ENCODE results near the gene ARHGAP31.
A peak's percentile ranks its signal among the peaks of the same experiment; 100 is the strongest.

ARHGAP31 gene

GRCh38 chr3:119436977-119437376 is 142.8 kb downstream of the ARHGAP31 start:
- DNase-seq (ENCODE audit: low read depth): no peak

DNA sequence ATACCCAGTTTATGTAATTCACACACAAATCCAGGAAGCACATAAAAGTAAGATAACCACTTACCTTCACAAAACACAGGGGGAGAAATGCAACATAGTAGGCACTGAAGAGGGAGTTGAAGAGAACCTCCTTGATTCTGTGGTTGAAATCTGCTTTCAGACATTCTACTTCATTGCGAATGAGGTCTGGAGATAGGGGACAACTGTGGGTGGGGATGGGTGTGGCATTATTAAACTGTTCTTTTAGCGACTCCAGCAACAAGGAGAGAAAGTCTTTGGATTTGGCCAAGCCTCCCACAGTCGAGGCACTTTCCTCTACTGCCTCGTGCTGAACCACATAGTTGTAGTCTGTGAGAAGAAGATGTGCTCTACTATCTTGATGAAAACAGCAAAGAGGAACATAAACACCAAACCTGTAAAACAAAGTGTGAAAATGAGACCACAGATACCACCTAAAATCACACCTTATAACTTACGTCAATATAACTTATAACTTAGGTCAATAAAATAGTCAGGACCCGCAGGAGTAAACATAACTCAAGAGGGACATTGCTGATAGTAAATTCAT is 143.6 kb downstream of the ARHGAP31 start:
- no peak for DNase-seq (ENCODE audit: low read depth)

DNA sequence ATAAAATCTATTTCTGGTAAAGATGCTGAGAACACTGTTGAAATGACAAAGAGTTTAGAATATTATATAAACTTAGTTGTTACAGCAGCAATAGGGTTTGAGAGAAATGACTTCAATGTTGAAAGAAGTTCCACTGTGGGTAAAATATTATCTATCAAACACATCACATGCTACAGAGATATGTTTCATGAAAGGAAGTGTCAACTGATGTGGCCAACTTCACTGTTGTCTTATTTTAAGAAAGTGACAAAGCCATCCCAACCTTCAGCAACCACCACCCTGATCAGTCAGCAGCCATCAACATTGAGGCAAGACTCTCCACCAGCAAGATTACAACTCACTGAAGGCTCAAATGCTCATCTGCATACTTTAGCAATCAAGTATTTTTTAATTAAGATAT is 149.0 kb downstream of the ARHGAP31 start:
- no peak for DNase-seq (ENCODE audit: low read depth)

GRCh38 chr3:119444590-119444989 is 150.4 kb downstream of the ARHGAP31 start:
- no peak for DNase-seq (ENCODE audit: low read depth)

DNA sequence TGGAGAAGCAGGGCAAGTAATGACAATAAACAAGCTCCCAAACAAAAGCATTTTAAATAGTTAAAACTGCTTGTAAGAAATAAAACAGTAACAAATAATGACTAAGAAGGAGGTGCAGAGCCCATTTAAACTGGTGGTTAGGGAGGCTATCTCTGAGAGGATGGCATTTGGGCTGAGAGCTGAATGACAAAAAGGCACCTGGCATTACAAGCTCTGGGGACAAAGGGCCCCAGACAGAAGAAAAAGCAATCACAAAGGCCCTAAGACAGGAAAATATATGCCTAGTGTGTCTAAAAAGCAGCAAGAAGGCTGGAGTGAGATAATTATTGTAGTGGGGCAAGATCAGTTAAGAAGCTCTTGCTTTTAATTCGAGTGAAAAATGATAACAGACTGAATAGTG is 159.6 kb downstream of the ARHGAP31 start:
- DNase-seq (ENCODE audit: low read depth): no peak

- no peak for DNase-seq (ENCODE audit: low read depth)
Measured at GRCh38 chr3:119456469-119456868, 162.3 kb downstream of the ARHGAP31 start.

- no peak for DNase-seq (ENCODE audit: low read depth)
Measured at GRCh38 chr3:119457246-119457645, 163.1 kb downstream of the ARHGAP31 start.

DNA sequence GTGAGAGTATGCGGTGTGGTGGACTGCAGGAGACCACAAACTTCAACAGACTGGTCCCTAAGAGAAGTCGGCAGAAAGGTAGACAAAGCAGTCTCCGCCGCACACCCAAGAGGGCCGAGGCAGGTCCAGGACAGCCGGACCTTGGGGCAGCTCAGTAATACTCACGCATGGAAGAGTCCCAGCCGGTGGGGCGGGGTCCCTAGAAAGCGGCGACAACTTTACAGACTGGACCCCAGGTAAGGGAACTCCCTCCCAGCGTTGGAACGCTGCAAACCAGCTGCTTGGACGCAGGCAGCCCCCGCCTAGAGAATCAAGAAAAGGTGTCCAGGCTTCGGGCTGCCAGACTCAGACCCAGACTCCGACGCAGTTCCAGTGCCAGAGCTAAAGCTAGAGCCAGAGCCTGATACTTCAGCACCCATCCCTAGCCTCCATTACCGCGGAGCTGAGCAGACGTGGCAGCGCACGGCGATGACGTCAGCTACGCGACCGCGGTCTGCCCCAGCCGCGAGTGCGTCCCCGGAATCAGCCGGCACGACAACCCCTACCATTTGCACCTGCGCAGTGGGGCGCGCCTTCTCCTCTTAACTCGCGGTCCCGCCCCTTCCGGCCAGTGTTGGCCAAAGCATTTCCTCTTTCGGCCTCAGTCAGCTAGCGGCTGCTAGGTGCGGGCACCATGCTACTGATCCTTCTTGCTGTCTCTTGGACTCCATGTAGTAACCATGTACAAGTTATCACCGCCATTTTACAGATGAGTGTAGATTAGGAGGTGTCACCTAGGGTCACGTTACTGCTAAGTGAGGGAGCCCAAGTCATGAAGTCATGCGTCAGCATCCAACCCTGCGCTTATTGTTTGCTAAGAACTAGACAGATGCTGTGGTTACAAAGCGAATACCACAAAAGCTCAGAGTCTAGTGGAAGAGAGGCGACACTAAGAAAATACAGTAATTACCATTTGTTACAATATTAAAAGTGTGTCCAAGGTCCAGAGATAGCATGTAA is 169.3 kb downstream of the ARHGAP31 start, which contains the start of gene TMEM39A:
TMEM39A (minus strand) TSS at position 445 of the 999 bp plus-strand sequence. CDS start 1,541 bp downstream, outside the sequence.
- DNase-seq (ENCODE audit: low read depth): peak; percentile 98

DNA sequence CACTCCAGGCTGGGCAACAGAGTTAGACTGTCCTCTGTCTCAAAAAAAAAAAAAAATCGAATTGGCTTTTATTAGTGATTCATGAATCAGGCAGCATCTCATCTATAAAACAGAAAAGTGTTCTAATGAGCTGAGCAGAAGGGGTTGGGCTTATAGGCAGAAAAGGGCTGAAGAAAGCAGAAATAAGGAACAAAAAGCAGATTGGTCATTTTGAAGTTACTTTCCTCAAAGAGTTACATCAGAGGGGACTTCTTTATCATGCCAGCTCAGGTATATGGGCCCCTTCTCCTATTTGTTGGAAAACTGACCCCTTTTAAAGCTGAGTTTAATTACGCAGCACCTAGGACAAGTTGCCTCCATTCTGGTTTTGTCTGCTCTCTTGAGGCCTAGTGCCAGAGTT is 173.9 kb downstream of the ARHGAP31 start:
- no peak for DNase-seq (ENCODE audit: low read depth)

DNA sequence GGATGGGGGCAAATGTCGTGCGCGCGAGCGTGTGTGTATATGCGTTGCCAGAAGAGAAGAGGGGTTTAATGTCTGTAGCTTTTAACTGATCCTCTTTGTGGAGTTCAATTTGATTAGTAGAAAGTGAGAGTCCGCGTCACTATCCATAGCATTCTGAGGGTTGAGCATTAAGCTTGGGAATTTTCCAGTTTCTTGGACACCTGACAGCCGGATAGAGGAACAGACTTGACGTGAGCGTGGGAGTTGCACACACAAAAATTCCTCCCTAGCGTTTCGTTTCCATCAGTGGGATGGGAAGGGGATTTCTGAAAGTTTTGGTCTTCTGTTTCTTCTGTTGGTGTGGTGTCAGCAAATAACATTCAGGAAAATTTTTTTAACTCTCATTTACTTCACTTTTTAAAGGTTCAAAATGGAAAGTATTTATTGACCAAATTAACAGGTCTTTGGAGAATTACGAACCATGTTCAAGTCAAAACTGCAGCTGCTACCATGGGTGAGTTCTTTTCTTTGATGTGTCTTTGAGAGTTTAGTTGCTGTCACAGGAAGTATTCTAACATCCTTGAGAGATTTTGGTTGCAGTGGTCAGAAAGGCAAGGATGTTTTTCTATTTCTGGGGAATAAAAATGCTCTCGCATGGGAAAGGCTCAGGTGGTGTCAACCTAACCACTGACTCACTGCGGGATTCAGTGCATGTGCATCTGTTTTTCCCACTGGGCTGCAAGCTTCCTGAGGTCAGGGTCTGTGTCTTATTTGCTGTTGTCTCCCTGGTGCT is 175.4 kb downstream of the ARHGAP31 start:
- DNase-seq (ENCODE audit: low read depth): no peak
